ENCODE measurements around the gene AMPD1.

AMPD1 gene

GRCh38 chr1:114702737-114703136 is 7.4 kb upstream of the AMPD1 start:
- H3K27ac ChIP-seq: no peak overlapping the region
- no peak overlapping the region for H3K4me3 ChIP-seq

GRCh38 chr1:114701931-114702330 is 6.6 kb upstream of the AMPD1 start:
- H3K4me3 ChIP-seq: no peak overlapping the region

GRCh38 chr1:114700036-114700600 is 4.8 kb upstream of the AMPD1 start:
- Histone ChIP-seq H3K27ac (no peak overlapping the region), H3K4me3 (no peak overlapping the region)

More at GRCh38 chr1:114701931-114702330, 6.6 kb upstream of the AMPD1 start:
- no peak overlapping the region for H3K27ac ChIP-seq

GRCh38 chr1:114696810-114697209 is 1.5 kb upstream of the AMPD1 start:
- H3K4me3 ChIP-seq: no peak overlapping the region

GRCh38 chr1:114694540-114695310 is 621 bp downstream of the AMPD1 start:
- Histone ChIP-seq H3K4me3 (no peak overlapping the region), H3K27ac (no peak overlapping the region)

More at GRCh38 chr1:114696810-114697209, 1.5 kb upstream of the AMPD1 start:
- H3K27ac ChIP-seq: no peak overlapping the region

- Histone ChIP-seq H3K4me3 (no peak overlapping the region), H3K27ac (no peak overlapping the region)
These were observed 2.4 kb downstream of the AMPD1 start for GRCh38 chr1:114692947-114693346.

GRCh38 chr1:114691061-114691460 is 4.3 kb downstream of the AMPD1 start:
- no peak overlapping the region for H3K4me3 ChIP-seq
- H3K27ac ChIP-seq: no peak overlapping the region

- Histone ChIP-seq H3K4me3 (no peak overlapping the region), H3K27ac (no peak overlapping the region)
These were observed 5.2 kb downstream of the AMPD1 start for GRCh38 chr1:114690148-114690547.

- no peak overlapping the region for H3K27ac ChIP-seq
- no peak overlapping the region for H3K4me3 ChIP-seq
These were observed 6.8 kb downstream of the AMPD1 start for GRCh38 chr1:114688526-114688925.

- no peak overlapping the region for H3K27ac ChIP-seq
- H3K4me3 ChIP-seq: no peak overlapping the region
These were observed 9.5 kb downstream of the AMPD1 start for GRCh38 chr1:114685851-114686250.

GRCh38 chr1:114677691-114678090 is 17.7 kb downstream of the AMPD1 start:
- Histone ChIP-seq H3K27ac (no peak overlapping the region), H3K4me3 (no peak overlapping the region)

GRCh38 chr1:114676115-114676514 is 19.2 kb downstream of the AMPD1 start:
- Histone ChIP-seq H3K4me3 (no peak overlapping the region), H3K27ac (no peak overlapping the region)

GRCh38 chr1:114671939-114672275 is 23.4 kb downstream of the AMPD1 start:
- Histone ChIP-seq H3K27ac (peak overlapping the region in 9 of 21 experiments; percentile 30 to 93 (median 74)), H3K4me3 (no peak overlapping the region)

- no peak overlapping the region for H3K4me3 ChIP-seq
- peak overlapping the region in 16 of 21 experiments; percentile 24 to 93 (median 84) for H3K27ac ChIP-seq
These were observed 24.1 kb downstream of the AMPD1 start for GRCh38 chr1:114671011-114671938.

GRCh38 chr1:114670083-114671010 is 25.0 kb downstream of the AMPD1 start:
- Histone ChIP-seq H3K4me3 (peak overlapping the region; percentile 55 to 87 (median 77)), H3K27ac (peak overlapping the region in 20 of 21 experiments; percentile 76 to 96 (median 86))

- Histone ChIP-seq H3K4me3 (peak within 1 kb of the TSS; percentile 55 to 87 (median 77)), H3K27ac (peak within 1 kb of the TSS; percentile 51 to 96 (median 86))
These were observed 25.7 kb downstream of the AMPD1 start, which contains the start of gene DENND2C for GRCh38 chr1:114669562-114670082. DENND2C (minus strand) TSS chr1:114670049; CDS start chr1:114625984, 44,065 bp downstream.

- Histone ChIP-seq H3K27ac (peak overlapping the region in 20 of 21 experiments; percentile 51 to 96 (median 86)), H3K4me3 (peak overlapping the region; percentile 55 to 87 (median 77))
These were observed 26.4 kb downstream of the AMPD1 start for GRCh38 chr1:114668784-114669561.

- Histone ChIP-seq H3K27ac (peak overlapping the region in 7 of 21 experiments; percentile 34 to 96 (median 87)), H3K4me3 (peak overlapping the region in 4 of 7 experiments; percentile 77 to 78 (median 77))
These were observed 27.0 kb downstream of the AMPD1 start for GRCh38 chr1:114668373-114668772.
